Activated naive CD4-positive, alpha-beta T cell treated with anti-CD3 and anti-CD28 coated beads, Interleukin-2, amount 50 U/mL, for 24 hours (primary cell): ENCODE measurements around the gene UBE2L3.
"Not testable (repeated sequence)": the region's sequence is repeated elsewhere in the genome, so short reads cannot be mapped to it uniquely, and the experiment has no call there.

Source experiments
- H3K27ac Mint-ChIP-seq: one replicate; pipeline ENCODE4 v1.8.0; 2021; ENCODE audit warnings: mild to moderate bottlenecking, mixed read lengths
- H3K27me3 Mint-ChIP-seq: one replicate; pipeline ENCODE4 v1.8.0; 2021; ENCODE audit warnings: mixed read lengths
- H3K36me3 Mint-ChIP-seq: one replicate; pipeline ENCODE4 v1.8.0; 2021; ENCODE audit warnings: mixed read lengths
- H3K4me1 Mint-ChIP-seq: one replicate; pipeline ENCODE4 v1.8.0; 2021; ENCODE audit warnings: mixed read lengths
- H3K4me3 Mint-ChIP-seq: one replicate; pipeline ENCODE4 v1.8.0; 2021; ENCODE audit warnings: mild to moderate bottlenecking, mixed read lengths
- H3K9me3 Mint-ChIP-seq: one replicate; pipeline ENCODE4 v1.8.0; 2021; ENCODE audit warnings: mixed read lengths

Gene UBE2L3

DNA sequence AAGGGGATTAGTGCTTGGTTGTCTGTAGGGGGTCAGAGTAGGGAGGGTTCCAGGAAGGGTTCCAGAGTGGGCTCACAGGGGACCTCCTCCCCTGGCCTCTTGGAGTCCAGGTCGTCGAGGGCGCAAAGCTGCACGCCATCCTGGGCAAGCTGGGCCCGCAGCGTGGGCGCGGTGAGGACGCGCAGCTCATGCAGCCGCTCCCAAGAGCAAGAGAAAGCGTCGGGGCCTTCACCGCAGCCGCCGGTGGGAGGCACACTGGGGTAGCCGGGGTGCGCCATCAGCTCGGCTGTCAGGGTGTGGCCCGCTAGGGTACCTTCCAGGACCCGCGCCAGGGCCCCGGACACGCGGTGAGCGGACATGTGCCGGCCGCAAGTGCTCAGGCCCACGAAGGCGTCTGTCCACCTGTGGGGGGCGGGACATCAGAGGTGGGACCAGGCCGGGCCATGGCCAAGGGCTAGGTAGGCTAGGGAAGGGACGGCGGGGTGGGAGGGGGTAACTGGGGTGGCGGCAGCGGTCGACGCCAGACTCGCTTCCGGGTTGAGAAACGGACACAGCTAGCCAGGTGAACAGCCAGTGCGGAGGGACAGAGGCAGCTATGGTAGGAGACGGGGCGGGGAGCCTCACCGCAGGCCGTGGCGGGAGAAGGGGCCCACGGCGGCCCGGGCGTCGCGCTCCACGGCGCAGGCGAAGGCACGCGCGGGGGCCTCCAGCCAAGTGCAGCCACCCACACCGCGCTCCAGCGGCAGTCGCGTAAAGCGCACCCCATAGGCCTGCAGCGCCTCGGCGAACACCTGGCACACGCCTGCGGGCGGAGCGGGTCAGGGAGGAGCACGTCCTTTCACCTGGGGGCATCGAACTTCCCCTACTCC lies 61.1 kb downstream of the UBE2L3 start:
- Mint-ChIP-seq H3K27ac (peak overlapping the region; percentile 95), H3K36me3 (peaks cover 9% of the 10 kb centered on the region), H3K27me3 (no peaks in the 10 kb centered on the region), H3K4me3 (peak overlapping the region; percentile 91), H3K4me1 (peaks cover 40% of the 10 kb centered on the region), H3K9me3 (no peaks in the 10 kb centered on the region)

DNA sequence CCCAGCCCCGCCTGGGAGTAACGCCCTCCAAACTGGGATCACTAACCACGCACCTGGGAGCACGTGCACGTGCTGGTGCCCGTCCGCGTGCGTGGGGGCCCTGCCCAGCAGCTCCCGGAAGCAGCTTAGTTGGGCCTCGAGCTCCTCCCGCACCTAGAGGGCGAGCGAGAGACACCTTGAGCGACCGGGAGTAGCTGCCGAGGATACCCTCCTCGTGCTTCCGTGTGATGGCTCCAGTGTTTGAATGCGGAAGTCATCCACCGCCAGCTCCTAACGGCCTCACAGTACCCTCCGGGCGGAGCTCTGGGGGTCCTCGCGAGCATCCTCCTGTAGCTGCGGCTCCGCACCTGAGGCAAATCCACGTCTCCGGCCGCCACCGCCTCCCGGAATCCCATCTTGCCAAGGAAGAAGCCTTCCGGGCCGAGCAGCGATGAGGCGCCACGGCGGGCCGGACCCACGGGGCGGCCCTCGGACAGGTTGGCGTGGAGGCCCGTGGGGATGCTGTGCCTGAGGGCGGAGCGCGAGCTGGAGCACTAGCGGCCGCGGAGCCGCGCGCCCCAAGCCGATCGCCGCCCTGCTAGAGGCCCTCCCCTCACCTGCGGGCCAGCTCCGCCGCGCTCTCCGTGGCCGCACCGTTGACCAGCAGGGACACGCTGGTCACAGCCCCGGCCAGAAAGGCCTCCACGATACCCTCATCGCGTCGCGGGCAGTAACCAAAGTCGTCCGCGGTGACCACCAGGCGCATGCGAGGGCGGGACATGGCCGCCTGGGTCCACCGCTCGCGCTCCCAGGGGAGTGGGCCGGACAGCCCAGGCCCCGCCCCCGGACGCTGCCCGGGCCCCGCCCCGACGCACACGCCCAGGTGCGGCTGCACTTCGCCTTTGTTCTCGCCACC lies 62.0 kb downstream of the UBE2L3 start, which contains the start of gene YDJC:
TSS of gene YDJC (minus strand) at position 768 of the 895 bp plus-strand sequence. CDS start at position 760, 8 bp downstream.
- H3K27ac Mint-ChIP-seq, result peak within 1 kb of the TSS; percentile 95

GRCh38 chr22:21631025-21631424 lies 63.5 kb downstream of the UBE2L3 start:
- peaks cover 9% of the 10 kb centered on the region for H3K36me3 Mint-ChIP-seq
- H3K4me1 Mint-ChIP-seq, result peaks cover 30% of the 10 kb centered on the region
- H3K9me3 Mint-ChIP-seq, result no peaks in the 10 kb centered on the region
- H3K4me3 Mint-ChIP-seq, result peak overlapping the region; percentile 66
- no peaks in the 10 kb centered on the region for H3K27me3 Mint-ChIP-seq
- peak overlapping the region; percentile 23 for H3K27ac Mint-ChIP-seq

More for the DNA sequence above, 62.0 kb downstream of the UBE2L3 start, which contains the start of gene YDJC:
- Mint-ChIP-seq H3K4me1 (peaks cover 37% of the 10 kb centered on the region), H3K27me3 (no peaks in the 10 kb centered on the region), H3K36me3 (peaks cover 9% of the 10 kb centered on the region), H3K4me3 (peak within 1 kb of the TSS; percentile 91), H3K9me3 (no peaks in the 10 kb centered on the region)

DNA sequence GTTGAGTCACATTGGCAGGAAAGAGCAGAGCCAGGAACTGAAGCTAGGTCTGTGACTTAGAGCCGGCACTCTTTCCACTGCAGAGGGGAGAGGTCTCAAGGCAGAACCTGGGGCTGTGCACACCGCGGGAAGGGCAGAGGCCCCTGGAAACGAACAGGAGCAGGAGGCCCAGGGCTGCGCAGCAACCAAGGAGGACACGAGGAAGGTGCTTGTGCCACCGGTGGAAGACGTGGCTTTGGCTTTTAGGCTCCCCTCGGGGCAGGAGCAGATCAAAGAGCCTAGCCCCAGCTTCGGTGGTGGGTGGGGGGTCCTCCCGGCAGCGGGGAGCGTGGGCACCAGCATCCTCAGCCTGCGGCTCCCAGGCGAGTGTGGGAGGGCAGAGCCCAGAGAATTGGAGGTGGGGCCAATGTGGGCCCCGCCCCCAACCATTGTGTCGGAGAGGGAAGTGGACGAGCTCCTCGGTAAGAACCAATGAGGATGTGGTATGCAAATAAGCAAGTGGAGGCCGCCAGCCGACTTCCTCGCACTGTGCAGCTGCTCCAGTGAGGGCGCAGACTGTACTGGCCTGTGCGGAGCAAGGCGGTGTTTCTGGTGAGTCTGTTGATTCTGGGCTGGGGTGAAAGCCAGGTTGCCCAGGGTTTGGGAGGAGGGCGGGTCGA lies 64.9 kb downstream of the UBE2L3 start, which contains the start of gene CCDC116:
TSS of gene CCDC116 (plus strand) at position 524 of the 659 bp plus-strand sequence. CDS start 422 bp downstream, outside the sequence.
- no peaks in the 10 kb centered on the region for H3K27me3 Mint-ChIP-seq
- H3K27ac Mint-ChIP-seq, result no peak within 1 kb of the TSS
- H3K4me3 Mint-ChIP-seq, result no peak within 1 kb of the TSS
- H3K4me1 Mint-ChIP-seq, result peaks cover 18% of the 10 kb centered on the region
- peaks cover 7% of the 10 kb centered on the region for H3K36me3 Mint-ChIP-seq
- H3K9me3 Mint-ChIP-seq, result no peaks in the 10 kb centered on the region

DNA sequence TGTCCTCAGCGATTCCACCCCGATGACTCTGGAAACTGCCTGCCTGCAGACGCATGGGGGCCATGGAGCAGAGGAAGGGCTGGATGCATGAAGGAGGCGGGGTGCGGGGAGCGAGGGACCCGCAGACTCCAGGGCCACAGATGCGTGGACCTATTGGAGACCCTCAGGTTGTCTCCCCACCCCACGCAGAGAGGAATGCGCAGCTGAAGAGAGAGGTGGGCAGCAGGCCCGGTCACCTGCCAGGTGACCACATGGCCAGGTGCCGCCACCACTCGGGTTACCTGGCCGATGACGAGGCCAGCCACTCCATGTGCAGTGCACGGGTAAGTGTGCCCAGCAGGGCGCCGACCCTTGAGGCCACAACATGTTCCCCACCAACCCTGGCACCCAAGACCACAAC lies 65.4 kb downstream of the UBE2L3 start:
- Mint-ChIP-seq H3K4me3 (no peak overlapping the region), H3K27ac (no peak overlapping the region), H3K36me3 (peaks cover 6% of the 10 kb centered on the region), H3K9me3 (no peaks in the 10 kb centered on the region), H3K4me1 (peaks cover 13% of the 10 kb centered on the region), H3K27me3 (no peaks in the 10 kb centered on the region)

GRCh38 chr22:21633481-21633880 lies 66.0 kb downstream of the UBE2L3 start:
- Mint-ChIP-seq H3K27ac (no peak overlapping the region), H3K9me3 (no peaks in the 10 kb centered on the region), H3K4me3 (no peak overlapping the region), H3K4me1 (peaks cover 8% of the 10 kb centered on the region), H3K27me3 (no peaks in the 10 kb centered on the region), H3K36me3 (peaks cover 2% of the 10 kb centered on the region)

- Mint-ChIP-seq H3K4me1 (peaks cover 8% of the 10 kb centered on the region), H3K9me3 (no peaks in the 10 kb centered on the region), H3K27ac (no peak overlapping the region), H3K36me3 (peaks cover 1% of the 10 kb centered on the region), H3K4me3 (no peak overlapping the region), H3K27me3 (no peaks in the 10 kb centered on the region)
Observed at GRCh38 chr22:21634081-21634480, 66.6 kb downstream of the UBE2L3 start.

GRCh38 chr22:21634844-21635243 lies 67.3 kb downstream of the UBE2L3 start:
- Mint-ChIP-seq H3K27ac (no peak overlapping the region), H3K27me3 (no peaks in the 10 kb centered on the region), H3K36me3 (no peaks in the 10 kb centered on the region), H3K4me3 (no peak overlapping the region), H3K4me1 (peaks cover 8% of the 10 kb centered on the region), H3K9me3 (no peaks in the 10 kb centered on the region)

DNA sequence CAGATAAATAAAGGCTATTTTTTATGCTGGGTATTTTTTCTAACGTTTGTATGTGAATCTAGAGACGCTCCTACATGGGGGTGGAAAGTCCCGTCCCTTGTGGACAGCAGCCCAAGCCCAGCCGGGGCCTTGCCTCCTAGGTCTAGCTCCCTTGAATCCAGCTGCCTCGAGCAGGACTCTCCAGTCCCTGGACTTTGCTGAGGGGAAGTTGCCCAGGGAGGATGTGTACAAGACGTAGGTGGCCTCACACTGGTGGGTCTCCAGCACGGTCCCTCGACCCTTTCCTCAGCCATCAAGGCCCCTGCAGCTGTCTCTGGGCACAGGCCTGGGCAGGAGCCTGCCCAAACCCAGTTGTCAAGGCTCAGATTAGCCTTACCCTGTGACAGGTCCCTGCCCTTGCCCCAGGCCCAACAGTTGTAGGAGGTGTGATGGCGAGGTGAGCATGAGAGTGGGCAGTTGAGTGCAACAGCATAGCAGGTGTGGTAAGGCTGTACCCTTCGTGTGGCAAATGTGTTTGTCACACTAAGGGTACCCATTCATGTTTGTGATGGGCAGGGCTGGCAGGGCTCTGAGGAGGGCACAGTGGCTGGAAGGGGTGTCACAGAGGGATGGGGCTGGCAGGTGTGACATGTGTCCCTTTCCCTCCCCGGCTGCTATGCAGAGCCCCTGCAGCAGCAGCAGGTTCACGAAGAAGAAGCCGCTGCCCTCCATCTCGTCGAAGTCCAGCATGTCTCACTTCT lies 68.4 kb downstream of the UBE2L3 start:
- Mint-ChIP-seq H3K27ac (no peak overlapping the region), H3K4me3 (no peak overlapping the region), H3K27me3 (no peaks in the 10 kb centered on the region), H3K4me1 (peaks cover 7% of the 10 kb centered on the region), H3K9me3 (no peaks in the 10 kb centered on the region), H3K36me3 (no peaks in the 10 kb centered on the region)

DNA sequence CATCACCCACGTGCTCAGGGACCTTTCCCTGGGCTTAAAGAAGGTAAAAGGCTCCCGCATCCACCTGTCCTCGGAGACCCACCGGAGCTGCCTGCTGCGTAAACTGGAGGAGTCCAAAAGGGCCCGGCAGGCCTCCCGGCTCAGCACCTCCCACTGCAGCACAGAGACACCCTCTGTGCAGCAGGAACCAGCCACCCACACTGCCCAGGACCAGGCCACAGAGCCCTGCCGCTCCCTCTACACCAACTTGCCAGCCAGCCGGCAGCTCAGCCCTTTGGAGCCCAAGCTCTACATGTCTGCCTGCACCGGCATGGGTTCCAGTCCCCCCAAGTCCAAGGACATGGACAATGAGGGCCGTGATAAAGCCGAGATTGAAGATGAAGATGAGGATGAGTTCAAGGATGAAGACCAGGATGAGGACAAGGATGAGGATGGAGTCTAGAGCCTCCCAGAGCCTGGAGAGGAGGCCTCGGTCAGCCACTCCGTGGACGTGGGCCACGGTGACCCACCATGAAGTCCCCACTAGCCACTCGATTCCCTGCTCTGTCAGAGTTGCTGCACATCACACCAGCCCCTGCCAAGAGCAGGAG lies 69.2 kb downstream of the UBE2L3 start:
- H3K27me3 Mint-ChIP-seq, result no peaks in the 10 kb centered on the region
- no peaks in the 10 kb centered on the region for H3K36me3 Mint-ChIP-seq
- no peak overlapping the region for H3K4me3 Mint-ChIP-seq
- peaks cover 13% of the 10 kb centered on the region for H3K4me1 Mint-ChIP-seq
- no peaks in the 10 kb centered on the region for H3K9me3 Mint-ChIP-seq
- no peak overlapping the region for H3K27ac Mint-ChIP-seq

DNA sequence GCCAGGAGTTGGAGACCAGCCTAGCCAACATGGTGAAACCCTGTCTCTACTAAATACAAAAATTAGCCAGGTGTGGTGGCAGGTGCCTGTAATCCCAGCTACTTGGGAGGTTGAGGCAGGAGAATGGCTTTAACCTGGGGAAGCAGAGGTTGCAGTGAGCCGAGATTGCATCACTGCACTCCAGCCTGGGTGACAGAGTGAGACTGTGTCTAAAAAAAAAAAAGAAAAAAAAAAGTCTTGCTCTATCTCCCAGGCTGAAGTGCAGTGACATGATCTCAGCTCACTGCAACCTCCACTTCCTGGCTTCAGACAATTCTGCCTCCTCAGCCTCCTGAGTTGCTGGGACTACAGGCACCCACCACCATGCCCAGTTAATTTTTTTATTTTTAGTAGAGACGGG lies 69.9 kb downstream of the UBE2L3 start:
- not testable (repeated sequence) for H3K27ac Mint-ChIP-seq

GRCh38 chr22:21639359-21639758 lies 71.8 kb downstream of the UBE2L3 start:
- no peaks in the 10 kb centered on the region for H3K9me3 Mint-ChIP-seq
- H3K27ac Mint-ChIP-seq, result no peak overlapping the region
- H3K4me3 Mint-ChIP-seq, result no peak overlapping the region
- no peaks in the 10 kb centered on the region for H3K27me3 Mint-ChIP-seq
- H3K36me3 Mint-ChIP-seq, result peaks cover 7% of the 10 kb centered on the region
- H3K4me1 Mint-ChIP-seq, result peaks cover 29% of the 10 kb centered on the region

More for the DNA sequence above, 69.9 kb downstream of the UBE2L3 start:
- not testable (repeated sequence) for H3K27me3 Mint-ChIP-seq, H3K4me3 Mint-ChIP-seq, H3K9me3 Mint-ChIP-seq, H3K36me3 Mint-ChIP-seq
- H3K4me1 Mint-ChIP-seq, result peaks cover 16% of the 10 kb centered on the region

DNA sequence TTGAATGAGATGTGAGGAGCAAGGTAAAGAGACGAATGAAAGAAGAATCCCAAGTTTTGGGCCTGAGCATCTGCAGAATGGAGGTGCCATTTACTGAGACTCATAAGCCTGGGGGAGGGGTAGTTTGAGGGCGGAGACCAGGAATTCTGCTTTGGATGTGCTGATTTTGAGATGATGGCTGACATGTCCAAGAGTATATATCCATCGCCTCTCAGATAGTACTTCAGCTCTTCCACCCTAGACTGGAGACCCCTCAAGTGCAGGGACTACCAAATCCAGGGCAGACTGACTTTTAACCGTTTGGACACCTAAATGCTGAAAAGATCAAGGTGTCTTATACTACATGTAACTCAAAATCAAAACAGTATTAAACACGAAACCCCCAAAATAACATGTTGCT lies 73.3 kb downstream of the UBE2L3 start:
- H3K9me3 Mint-ChIP-seq, result no peaks in the 10 kb centered on the region
- no peak overlapping the region for H3K27ac Mint-ChIP-seq
- no peak overlapping the region for H3K4me3 Mint-ChIP-seq
- H3K4me1 Mint-ChIP-seq, result peaks cover 29% of the 10 kb centered on the region
- H3K36me3 Mint-ChIP-seq, result peaks cover 7% of the 10 kb centered on the region
- H3K27me3 Mint-ChIP-seq, result no peaks in the 10 kb centered on the region

DNA sequence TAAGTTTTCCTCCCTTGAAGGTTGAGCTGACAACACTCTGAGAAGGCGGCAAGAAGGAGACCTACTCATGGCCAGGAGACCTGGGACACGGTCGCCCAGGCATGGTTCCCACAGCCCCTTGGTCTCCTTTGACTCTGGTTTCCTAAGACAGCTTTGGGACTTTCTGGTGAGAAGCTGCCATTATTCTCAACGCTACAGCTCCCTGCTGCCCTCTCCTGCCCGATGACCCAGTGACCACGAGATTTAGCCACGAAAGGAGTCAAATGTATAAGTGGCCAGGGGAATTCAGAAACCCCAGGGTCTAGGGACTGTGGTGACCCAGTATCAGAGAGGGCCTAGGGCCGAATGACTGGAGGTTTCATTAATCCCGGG lies 73.9 kb downstream of the UBE2L3 start:
- Mint-ChIP-seq H3K4me1 (peaks cover 31% of the 10 kb centered on the region), H3K9me3 (no peaks in the 10 kb centered on the region), H3K36me3 (peaks cover 11% of the 10 kb centered on the region), H3K27ac (no peak overlapping the region), H3K4me3 (peak overlapping the region; percentile 95), H3K27me3 (no peaks in the 10 kb centered on the region)
